HG03108 (cell line): ENCODE results near the gene RPS25.
"Not testable (repeated sequence)": the region's sequence is repeated elsewhere in the genome, so short reads cannot be mapped to it uniquely, and the experiment has no call there.

Source experiments
- ATAC-seq: cut with Tn5 transposase; IDR thresholded peaks from one replicate; pipeline ENCODE4 v1.9.1; 2021; ENCODE audit warnings: moderate library complexity; ENCODE audit not compliant: unreplicated experiment

RPS25 gene

DNA sequence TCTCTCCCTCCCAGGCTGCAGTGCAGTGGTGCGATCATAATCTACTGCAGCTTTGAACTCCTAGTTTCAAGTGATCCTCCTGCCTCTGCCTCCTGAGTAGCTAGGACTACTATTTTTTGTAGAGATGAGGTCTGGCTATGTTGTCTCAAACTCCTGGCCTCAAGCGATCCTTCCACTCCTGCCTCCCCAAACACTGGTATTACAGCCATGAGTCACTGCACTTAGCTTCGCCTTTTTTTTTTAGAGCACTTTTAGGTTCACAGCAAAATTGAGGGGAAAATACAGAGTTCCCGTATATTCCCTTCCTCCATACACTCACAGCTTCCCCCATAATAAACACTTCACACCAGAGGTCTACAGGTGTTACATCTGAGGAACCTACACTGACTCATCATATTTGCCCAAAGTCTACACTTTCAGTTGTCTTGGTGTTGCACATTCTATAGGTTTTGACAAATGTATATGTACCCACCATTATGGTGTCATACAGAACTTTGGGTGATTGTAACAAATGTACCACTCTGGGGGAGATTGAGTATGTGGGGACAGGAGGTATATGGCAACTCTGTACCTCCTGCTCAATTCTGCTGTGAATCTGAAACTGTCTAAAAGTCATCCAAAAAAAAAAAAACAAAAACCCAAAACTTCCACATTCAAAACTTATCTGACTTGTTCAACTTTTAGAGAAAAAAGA is 23.8 kb upstream of the RPS25 start:
- ATAC-seq: no peak

DNA sequence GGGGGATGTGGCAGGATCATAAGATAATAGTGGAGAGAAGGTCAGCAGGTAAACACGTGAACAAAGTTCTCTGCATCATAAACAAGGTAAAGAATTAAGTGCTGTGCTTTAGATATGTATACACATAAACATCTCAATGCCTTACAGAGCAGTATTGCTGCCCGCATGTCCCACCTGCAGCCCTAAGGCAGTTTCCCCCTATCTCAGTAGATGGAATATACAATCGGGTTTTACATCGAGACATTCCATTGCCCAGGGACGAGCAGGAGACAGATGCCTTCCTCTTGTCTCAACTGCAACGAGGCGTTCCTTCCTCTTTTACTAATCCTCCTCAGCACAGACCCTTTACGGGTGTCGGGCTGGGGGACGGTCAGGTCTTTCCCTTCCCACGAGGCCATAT is 21.3 kb upstream of the RPS25 start:
- ATAC-seq: not testable (repeated sequence)

DNA sequence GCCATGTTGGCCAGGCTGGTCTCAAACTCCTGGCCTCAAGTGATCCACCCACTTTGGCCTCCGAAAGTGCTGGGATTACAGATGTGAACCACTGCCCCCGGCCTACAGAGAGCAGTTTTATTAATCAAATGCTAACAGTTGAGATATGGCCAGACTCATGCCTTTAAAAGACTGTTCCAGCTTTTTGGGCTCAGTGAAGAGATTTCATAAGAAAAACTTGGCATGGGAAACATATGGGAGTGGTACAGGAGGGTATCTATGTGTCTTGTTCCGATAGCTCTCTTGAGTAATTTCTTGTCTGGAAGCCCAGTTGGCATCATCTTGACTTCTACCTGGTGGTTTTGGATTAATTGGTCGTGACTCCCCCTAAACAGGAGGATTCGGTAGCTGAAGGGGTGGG is 20.7 kb upstream of the RPS25 start:
- no peak for ATAC-seq

DNA sequence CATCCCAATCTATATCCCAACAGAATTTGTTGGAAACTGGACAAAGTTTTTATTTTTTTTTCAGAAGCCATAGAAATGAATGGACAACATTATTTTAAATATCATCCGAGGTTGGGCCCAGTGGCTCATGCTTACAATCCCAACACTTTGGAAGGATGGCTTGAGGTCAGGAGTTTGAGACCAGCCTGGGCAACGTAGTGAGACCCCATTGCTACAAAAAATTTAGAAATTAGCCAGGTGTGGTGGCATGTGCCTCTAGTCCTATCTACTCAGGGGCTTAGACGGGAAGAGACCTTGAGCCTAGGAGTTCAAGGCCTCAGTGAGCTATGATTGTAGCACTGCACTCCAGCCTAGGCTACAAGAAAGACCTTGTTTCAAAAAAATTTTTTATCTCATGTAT is 16.7 kb upstream of the RPS25 start:
- no peak for ATAC-seq

DNA sequence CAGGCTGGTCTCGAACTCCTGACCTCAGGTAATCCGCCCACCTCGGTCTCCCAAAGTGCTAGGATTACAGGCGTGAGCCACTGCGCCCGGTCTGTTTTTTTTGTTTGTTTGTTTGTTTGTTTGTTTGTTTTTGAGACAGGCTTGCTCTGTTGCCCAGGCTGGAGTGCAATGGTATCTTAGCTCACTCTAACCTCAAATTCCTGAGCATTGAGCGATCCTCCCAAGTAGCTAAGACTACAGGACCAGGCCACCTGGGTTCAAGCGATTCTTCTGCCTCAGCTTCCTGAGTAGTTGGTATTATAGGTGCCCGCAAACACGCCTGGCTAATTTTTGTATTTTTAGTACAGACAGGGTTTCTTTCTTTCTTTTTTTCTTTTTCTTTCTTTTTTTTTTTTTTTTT is 15.3 kb upstream of the RPS25 start:
- ATAC-seq: not testable (repeated sequence)

DNA sequence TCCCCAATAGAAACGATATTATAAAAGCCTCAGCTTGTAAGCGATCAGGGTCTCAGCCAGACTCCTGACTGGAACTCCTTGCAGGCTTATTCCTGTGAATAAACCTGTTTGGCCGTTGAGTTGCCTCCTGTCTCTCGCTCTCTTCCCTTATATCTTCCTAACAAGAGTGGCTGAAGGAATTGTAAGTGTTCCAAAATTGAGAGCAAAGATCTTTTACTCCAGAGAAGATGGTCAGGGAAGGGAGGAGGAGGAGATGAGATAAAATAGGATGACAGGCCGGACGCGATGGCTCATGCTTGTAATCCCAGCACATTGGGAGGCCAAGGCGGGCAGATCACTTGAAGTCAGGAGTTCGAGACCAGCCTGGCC is 13.8 kb upstream of the RPS25 start:
- no peak for ATAC-seq

DNA sequence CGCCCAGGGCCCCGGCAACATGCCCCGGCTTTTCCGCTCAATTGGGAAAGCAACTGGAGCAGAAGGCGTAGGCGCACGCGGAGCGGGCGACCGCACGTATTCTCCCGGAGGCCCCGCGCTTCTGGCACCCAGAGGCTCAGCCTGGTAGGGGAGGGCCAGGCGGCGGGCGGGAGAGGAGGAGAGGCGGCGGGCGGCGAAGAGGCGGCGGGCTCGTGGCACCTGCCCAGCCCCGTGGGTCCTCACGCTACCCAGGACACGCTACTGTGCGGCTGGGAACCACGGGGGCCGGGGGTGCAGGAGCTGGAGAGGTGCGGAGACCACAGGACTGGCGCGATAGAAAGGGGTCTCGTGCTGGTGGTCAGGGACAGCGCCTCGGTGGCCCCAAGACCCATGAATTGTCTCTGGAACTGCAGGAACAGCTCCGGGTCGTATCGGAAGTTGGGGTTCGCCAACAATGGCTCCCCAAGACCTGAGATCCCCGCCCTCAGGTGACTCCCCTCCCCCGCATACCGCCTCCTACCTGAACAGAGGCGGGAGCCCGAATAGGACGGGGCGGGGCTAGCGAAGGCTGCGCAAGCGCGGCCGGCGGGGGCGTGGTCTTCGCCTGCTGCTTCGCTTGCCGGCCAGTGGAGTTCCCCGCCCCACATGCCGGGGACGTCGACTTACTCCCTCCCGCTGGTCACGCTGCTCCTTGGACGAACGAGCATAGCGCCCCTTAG is 12.3 kb upstream of the RPS25 start, which contains the start of gene SLC37A4:
TSS of gene SLC37A4 (minus strand) at position 549 of the 719 bp plus-strand sequence.
- peak; percentile 88 for ATAC-seq

DNA sequence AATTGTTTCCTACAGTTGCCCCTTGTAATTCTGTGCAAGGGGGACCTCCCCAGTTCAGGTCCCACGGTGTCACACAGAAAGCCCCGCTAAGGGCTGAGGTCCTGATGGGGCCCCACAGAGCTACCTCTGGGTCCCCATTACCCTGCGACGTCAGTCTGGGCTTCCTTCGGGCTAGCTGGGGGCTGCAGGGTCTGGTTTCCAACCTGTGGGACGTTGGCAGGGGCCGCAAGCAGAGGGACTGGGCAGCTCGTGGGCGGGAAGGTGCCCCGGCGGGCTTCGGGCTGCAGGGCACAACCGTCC is 11.8 kb upstream of the RPS25 start:
- ATAC-seq: peak; percentile 14

DNA sequence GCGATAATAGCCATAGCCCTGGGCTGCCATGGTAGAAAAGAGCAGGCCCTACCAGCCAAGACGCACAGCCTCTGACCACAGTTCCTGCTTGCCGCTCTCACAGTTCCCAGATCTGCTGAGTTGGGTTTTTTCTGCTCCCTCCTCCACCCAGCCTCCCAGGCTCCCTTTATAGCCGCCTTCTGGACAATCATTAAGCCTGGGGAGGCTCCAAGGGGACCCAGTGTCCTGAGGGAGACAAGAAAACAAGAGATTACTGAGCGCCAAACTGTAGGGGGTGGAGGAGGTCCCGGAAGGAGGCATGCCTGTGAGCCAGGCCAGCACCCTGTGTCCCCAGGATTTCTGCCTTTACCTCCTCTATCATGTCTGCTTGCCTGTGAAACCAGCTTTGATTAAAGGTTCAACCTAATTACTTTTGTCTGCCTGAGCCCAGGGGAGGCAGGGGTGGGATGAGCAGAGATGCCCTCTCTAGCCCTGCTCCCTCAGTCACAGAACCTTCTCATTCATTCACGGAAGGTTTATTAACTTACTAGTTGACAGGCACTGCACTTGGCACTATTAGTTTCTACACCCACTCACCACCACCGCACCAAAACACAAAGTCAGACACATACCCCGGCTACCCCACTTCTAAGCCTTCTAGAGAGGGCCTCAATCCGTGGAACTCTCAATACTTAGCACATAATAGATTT is 11.3 kb upstream of the RPS25 start:
- no peak for ATAC-seq

DNA sequence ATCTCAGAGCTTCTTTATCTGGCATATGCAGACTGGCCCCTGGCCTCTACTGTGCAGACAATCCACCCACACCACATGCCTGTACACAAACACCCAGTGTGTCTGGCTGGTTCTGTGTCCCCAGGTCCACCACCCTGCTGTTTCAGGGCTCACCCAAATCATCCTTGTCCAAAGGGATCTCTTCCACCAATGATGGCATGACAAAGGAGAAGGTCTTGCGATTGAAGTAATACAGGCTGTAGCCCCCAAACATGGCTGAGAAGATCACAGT is 10.9 kb upstream of the RPS25 start:
- ATAC-seq: no peak

DNA sequence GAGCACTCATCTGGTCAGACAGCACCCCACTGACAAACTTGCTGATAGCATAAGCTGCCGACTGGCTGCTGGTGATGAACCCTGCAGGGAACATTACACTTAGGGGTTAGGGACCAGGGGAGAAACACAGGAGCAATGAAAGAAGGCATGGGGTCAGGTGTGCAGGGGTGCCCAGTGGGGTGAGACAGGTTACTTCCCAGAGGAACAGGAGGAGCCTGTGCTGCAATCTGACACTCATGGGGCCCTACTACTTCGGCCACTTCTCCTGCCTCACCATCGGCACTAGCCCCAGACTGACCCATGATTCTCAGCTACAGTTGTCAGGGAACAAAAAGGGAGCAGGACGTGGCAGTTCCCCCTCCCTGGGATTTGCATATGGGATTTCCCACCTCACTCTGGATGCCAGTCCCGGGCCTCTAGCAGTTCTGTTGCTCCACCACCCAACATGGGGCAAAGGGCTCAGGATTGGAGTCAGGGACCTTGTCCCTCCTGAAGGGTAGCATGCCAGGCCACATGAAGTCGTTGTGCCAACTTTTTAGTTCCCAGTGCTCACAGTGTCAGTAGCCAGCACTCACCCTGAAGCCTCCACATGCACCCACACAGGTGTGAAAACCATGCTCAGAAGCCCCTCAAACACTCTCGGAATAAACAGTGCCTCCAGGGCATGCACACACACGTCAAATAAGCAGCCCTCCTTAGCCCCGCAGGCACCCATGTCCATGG is 10.4 kb upstream of the RPS25 start:
- no peak for ATAC-seq

DNA sequence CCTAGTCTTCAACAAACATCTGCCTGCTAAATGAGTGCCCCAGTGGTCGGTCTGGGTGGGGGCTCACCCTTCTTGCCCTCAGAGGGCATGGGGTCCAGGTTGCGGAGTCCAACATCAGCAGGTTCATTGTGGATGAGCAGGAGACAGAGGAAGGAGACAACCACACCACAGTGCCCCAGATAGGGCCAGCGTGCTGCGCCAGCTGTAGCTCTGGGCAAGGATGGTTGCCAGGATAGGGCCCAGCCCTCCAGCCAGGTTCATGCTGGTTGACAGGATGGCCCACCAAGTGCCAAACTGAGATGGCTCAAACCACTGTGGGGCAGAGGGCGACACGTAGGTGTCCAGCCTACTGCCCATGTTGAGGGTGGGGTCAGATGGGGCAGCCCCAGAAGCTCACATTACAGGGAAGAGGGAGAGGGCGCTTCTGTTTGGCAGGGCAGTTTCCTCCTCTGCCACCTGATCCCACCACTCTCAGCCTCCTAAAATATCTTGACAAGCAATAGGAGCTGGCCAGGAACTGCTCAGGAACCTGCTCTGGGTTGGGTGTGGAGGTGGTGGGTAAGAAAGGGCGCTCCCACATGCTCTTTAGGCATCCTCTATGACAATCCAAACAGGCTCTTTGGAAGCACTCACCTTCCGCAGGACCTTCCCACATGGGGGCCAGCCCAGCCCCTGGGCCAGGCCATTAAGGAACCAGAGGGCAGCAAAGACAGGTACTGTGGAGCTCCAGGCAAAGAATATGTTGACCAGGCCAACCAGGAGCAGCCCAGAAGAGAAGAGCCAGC is 9.6 kb upstream of the RPS25 start:
- no peak for ATAC-seq

DNA sequence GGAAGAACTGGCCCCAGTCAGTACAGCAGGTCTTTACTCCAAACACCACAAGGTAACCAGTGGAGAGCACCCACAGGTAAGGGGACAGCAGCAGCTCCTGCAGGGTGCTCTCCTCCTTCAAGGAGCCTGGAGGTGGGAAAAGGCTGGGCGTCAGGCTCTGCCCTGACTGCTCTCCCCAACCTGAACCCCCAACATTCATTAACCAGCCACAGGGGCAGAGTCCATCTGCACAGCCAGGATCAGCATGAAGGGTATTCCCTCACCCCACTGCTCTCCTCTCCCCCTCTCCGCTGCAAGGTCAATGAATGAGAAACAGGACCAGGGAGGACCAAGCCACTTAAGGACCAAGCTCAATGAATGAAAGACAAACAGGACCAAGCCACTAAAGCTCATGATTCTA is 8.8 kb upstream of the RPS25 start:
- ATAC-seq: no peak

DNA sequence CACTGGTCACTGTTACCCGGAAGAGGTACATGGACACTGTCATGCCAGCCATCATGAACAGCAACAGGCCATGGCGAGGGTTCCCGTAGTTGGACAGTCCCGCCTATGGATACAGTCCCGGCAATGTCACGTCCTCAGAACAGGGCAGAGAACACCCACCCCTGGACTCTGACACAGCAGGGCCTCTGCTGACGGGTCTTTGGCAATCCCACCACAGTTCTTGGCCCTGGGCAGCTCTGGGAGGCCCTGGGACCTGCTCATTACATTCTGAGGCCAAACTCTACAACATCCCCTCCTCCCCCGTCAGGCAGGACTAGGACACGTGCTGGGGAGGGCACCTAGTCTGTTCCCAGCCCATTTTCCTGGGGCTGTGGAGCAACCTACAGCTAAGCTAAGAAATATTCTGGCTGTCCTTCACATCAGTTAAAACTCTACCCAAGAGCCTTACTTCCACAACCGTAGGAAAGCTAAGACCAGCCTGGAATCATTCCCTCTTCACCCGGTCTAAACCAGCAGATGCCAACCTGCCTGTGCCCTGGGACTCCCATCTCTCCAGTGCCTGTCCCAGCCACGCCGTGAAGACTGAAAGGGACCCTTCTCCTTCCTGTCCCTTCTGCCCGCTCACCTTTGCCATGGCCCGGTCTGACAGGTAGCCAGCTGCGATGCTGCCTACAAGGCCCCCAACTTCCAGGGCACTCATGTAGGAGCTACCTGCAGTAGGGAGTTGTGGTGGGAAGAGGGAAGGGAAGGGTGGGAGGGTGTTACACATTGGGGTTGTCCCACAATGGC is 8.0 kb upstream of the RPS25 start:
- ATAC-seq: no peak

DNA sequence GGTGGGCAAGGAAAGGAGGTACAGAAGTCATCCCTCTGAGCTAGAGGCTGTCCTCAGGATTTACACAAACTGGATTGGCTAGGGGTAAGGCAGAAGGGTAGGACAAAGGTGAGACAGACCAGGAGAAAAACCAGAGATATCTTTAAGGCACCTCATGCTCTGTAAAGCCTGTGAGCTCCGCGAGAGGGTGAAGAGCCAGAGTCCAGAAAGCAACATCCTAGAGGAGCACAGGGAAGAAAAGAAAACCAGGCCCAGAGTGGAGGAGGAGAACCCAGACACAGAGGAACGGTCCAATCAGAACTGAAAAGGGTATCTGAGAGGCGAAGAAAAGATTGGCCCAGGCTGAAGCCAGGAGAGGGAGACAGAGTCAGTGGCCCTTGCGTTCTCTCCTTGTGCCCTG is 7.4 kb upstream of the RPS25 start:
- ATAC-seq: no peak

DNA sequence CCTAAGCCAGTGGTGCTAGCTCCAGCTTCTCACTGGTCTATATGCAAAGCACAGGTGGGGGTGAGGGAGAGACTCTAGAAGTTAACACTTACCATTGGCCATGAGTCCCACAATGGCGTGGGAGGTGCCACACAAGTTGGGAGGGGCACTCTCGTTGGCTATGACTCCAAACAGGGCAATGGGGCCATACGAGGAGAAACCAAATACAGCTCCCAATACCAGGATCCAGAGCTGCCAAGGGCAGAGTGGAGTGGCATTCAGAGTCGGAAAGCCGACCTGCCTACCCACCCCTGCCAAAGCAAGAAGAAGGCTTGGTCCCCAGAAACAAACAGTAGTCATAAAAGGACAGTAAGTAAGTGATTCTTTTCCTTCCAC is 6.9 kb upstream of the RPS25 start:
- ATAC-seq: no peak

DNA sequence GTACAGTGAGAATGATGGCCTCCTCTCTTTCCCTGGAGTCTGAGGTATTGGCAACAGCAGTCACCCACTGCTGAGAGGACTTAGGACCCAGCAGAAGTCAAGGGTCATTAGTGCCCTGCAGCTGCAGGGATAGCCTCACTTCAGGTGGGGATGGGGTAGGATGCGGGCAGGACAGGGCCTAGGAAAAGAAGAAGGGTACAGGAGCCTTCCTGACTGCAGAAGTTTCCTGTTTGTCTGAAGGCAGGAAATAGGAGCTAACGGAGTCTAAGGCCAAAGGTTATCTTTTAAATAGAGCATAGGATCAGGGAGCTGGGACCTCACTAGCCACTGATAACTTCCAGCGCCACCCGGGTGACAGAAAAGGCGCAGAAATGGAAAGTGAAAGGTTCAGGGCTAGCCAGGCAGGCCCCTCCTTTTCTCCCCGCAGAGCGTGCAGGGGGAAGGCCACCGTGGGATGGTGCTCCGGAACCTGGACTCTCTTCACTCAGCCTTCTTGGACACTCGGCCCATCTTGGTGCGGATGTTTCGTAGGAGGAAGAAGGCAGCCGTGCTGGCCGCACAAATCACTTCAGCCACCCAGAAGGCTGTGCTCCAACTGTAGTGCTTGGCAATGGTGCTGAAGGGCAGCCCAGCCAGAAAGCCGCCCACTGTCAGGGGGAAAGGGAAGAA is 6.4 kb upstream of the RPS25 start:
- ATAC-seq: no peak

DNA sequence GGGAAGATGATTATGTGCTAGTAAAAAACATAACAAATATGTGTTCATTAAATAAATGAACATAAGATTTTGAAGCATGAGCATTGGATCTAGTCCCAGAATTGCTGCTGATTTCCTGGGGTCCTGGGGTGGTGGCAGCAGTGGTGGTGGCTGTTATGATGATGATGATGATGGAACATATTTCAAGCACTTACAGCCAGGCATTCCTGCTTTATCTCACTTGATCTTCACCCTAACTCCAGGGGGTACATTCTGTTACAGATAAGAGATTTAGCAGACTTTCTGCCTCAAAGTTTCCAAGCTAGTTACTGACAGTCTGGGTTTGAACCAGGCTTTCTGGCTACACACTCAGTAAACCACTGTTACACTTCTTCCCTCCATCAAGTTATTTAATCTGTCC is 5.6 kb upstream of the RPS25 start:
- ATAC-seq: no peak

DNA sequence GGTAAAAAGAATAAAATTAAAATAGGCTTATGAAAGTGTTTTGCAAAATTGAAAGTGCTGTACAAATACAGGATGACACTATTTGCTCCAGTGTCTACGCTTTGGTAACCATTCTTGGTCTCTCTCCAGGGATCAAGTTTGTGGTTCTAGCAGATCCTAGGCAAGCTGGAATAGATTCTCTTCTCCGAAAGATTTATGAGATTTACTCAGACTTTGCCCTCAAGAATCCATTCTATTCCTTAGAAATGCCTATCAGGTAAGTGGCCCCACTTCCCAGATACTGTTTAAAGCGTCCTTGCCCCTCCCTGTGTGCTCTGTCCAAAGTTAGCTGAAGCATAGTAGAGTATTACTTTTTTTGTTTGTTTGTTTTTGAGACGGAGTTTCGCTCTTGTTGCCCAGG is 3.5 kb upstream of the RPS25 start:
- ATAC-seq: no peak

DNA sequence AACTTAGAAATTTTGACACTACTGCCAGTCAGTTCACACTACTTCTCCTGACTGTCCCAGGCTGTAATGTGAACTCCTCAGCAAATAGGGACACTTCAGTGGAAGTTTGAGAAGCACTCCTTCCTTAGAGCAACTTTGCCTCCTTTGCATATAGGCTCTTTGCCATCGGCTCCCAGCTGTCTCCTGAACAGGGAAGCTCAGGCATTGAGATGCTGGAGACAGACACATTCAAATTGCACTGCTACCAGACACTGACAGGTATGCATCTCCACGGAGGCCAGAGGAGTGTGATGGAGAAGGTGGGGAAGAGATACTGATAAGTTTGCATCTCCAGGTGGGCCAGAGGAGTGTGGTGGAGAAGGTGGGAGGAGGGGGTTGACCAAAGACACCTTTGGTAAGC is 1.9 kb upstream of the RPS25 start:
- ATAC-seq: no peak
